ENCODE results near the gene TEX38.

DNA sequence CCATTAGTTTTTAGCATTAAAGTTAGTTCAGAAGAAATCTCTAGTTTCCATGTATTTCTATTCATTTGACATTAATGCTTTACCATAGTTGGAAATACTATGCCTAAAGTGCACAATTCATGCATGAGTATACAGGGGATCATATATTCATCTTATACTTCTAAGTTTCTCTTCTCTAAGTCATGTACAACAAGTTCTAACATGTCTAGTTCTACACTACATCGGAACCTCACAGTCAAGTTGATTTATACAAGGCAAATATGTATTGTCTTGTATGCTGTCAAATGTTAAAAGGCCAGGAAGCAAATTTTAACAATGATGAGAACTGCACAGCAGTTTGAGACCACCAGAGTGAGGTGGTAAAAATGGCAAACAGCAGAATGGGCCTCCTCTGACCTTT is 32.1 kb upstream of the TEX38 start:
- TF ChIP-seq POLR2A (IDR thresholded peaks at IDR 0.05) = no peak
- TF ChIP-seq, protein P1, sequence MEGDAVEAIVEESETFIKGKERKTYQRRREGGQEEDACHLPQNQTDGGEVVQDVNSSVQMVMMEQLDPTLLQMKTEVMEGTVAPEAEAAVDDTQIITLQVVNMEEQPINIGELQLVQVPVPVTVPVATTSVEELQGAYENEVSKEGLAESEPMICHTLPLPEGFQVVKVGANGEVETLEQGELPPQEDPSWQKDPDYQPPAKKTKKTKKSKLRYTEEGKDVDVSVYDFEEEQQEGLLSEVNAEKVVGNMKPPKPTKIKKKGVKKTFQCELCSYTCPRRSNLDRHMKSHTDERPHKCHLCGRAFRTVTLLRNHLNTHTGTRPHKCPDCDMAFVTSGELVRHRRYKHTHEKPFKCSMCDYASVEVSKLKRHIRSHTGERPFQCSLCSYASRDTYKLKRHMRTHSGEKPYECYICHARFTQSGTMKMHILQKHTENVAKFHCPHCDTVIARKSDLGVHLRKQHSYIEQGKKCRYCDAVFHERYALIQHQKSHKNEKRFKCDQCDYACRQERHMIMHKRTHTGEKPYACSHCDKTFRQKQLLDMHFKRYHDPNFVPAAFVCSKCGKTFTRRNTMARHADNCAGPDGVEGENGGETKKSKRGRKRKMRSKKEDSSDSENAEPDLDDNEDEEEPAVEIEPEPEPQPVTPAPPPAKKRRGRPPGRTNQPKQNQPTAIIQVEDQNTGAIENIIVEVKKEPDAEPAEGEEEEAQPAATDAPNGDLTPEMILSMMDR (IDR thresholded peaks at IDR 0.05) = no peak
